Adrenal gland (tissue), 12 donors: Measurements from ENCODE around the gene CFAP97. TPM values are rescaled to one million over a fixed set of nuclear protein-coding genes. Genes with fewer than 3 reads are reported as not detected.

Experiments
- DNase-seq, 7 donors: peaks; one replicate each; pipeline ENCODE4 v3.0.0-alpha.2; 2019 to 2020
- H3K27ac ChIP-seq, 5 donors: fragments of 200-600 bp; sonication (generic) in 4 of 5; 1 replicate in 3 of 5; 2 replicates in 2 of 5; pipeline versions ENCODE4 v1.5.1 to v1.8.0; 2016 to 2020; ENCODE audit warnings: mild to moderate bottlenecking in 1 of 5
- H3K27me3 ChIP-seq: fragments of 200-600 bp; 2 replicates; pipeline ENCODE4 v1.8.0; 2021
- H3K36me3 ChIP-seq, 2 donors: fragments of 200-600 bp; replicated peaks in 1 of 2; 1 replicate in 1 of 2; 2 replicates in 1 of 2; pipeline versions ENCODE4 v1.5.1 to v1.8.0; 2018 to 2022
- H3K4me1 ChIP-seq, 2 donors: fragments of 200-600 bp; replicated peaks in 1 of 2; 1 replicate in 1 of 2; 2 replicates in 1 of 2; pipeline versions ENCODE4 v1.5.1 to v1.8.0; 2018 to 2021
- H3K4me3 ChIP-seq, 4 donors: fragments of 200-600 bp; sonication (generic) in 3 of 4; one replicate each; pipeline ENCODE4 v1.5.1; 2016 to 2018
- H3K9me3 ChIP-seq, 3 donors: fragments of 200-600 bp; sonication (generic) in 1 of 3; replicated peaks in 1 of 3; 1 replicate in 2 of 3; 2 replicates in 1 of 3; pipeline versions ENCODE4 v1.5.1 to v1.8.0; 2016 to 2021
- POLR2A ChIP-seq, 2 donors: fragments of 450-650 bp; IDR thresholded peaks; one replicate each; pipeline ENCODE4 v1.6.1; 2017; ENCODE audit warnings: antibody characterized with exemption in 2 of 2, mild to moderate bottlenecking in 2 of 2, moderate library complexity in 1 of 2
- WGBS, 4 donors: extraction: QIAGEN DNeasy Blood & Tissue Kit in 2 of 4; methylation state at CpG; one replicate each; pipeline versions ENCODE4 v1.1.5 to v1.1.7; 2013 to 2017; 5-methylcytosine and 5-hydroxymethylcytosine counted together
- intact Hi-C, 2 donors: fragments of 100-400 bp; cut with DNase I; formaldehyde crosslinking; loops; one replicate each; pipeline versions ENCODE4 v1.14.1 to v1.15.0; 2022 to 2023
- polyA plus RNA-seq, 3 donors: library from polyadenylated mRNA; stranded (reverse); fragments of 200-250 nt in 2 of 3; fragments of 350-450 nt in 1 of 3; fragmentation: Illumina TruSeq in 1 of 3; extraction: RNeasy Lipid Tissue Mini Kit (QIAGEN cat#74804) in 1 of 3; gene quantifications; one replicate each; pipeline ENCODE4 v1.2.3, GENCODE V29; 2013 to 2014
- total RNA-seq, 9 donors: library from RNA; depleted of rRNA in 4 of 9; stranded (reverse); fragments of >200 nt in 4 of 9; fragments of 120-200 nt in 1 of 9; fragmentation: NEBNext Ultra II Directional in 1 of 9; extraction: Animal tissue kit (Norgen Biotek cat#: 25700) in 1 of 9; gene quantifications; one replicate each; pipeline versions ENCODE4 v1.1.0 to v1.2.4, GENCODE V29; 2013 to 2023
- TF ChIP-seq, protein P1 (sequence below), 6 experiments: fragments of 450-650 bp in 4 of 6; fragments of 200-600 bp in 2 of 6; sonication (generic) in 1 of 6; IDR thresholded peaks; 1 replicate in 5 of 6; 2 replicates in 1 of 6; pipeline versions ENCODE4 v1.5.1 to v1.8.0; 2016 to 2021; ENCODE audit warnings: antibody characterized with exemption in 6 of 6, mild to moderate bottlenecking in 2 of 6, moderate library complexity in 1 of 6
- donor health status: healthy with polysubstance abuse.
- donor health status: Bipolar disorder and iron deficiency.
- donor health status: DM: yes; HTN: yes; CAD: no.
- donor health status: DM: no; HTN: no; CAD: no.
- donor health status: DM: no; HTN: no; CAD: no.
- donor health status: DM: yes; HTN: yes; CAD: no.

Gene CFAP97
- total and polyA plus RNA-seq, 12 donors: 3.9 to 33.3 (median 25.4) TPM

DNA sequence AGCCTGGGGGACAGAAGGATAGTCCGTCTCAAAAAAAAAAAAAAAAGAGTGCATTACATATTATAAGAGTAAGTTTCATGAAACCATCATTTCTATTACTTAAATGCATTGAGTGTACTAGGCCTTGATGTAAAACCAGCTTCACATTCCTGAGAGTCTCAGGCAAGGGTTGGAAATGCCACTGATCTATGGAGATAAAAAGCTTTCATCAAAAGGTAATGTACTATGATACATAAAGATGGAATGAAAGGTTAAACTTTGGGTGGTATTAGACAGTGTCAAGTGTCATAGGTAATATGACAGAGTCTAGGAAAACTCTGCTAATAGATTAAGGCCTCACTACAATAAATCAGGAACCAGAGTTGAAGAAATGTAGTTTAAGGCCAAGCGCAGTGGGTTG lies 7.4 kb downstream of the CFAP97 start:
- Histone ChIP-seq H3K36me3 (no peaks in the 10 kb centered on the region), H3K4me3 (no peak overlapping the region), H3K27ac (no peak overlapping the region), H3K4me1 (no peaks in the 10 kb centered on the region), H3K9me3 (no peaks in the 10 kb centered on the region), H3K27me3 (no peaks in the 10 kb centered on the region)
- WGBS, 4 donors: 90 to 98% (median 94%) methylated on average over 2 of the region's 2 CpGs
- intact Hi-C loops: no loop called here
- no peak for DNase-seq
- TF ChIP-seq POLR2A (IDR thresholded peaks at IDR 0.05): no peak
- TF ChIP-seq, protein P1, sequence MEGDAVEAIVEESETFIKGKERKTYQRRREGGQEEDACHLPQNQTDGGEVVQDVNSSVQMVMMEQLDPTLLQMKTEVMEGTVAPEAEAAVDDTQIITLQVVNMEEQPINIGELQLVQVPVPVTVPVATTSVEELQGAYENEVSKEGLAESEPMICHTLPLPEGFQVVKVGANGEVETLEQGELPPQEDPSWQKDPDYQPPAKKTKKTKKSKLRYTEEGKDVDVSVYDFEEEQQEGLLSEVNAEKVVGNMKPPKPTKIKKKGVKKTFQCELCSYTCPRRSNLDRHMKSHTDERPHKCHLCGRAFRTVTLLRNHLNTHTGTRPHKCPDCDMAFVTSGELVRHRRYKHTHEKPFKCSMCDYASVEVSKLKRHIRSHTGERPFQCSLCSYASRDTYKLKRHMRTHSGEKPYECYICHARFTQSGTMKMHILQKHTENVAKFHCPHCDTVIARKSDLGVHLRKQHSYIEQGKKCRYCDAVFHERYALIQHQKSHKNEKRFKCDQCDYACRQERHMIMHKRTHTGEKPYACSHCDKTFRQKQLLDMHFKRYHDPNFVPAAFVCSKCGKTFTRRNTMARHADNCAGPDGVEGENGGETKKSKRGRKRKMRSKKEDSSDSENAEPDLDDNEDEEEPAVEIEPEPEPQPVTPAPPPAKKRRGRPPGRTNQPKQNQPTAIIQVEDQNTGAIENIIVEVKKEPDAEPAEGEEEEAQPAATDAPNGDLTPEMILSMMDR (IDR thresholded peaks at IDR 0.05): no peak

DNA sequence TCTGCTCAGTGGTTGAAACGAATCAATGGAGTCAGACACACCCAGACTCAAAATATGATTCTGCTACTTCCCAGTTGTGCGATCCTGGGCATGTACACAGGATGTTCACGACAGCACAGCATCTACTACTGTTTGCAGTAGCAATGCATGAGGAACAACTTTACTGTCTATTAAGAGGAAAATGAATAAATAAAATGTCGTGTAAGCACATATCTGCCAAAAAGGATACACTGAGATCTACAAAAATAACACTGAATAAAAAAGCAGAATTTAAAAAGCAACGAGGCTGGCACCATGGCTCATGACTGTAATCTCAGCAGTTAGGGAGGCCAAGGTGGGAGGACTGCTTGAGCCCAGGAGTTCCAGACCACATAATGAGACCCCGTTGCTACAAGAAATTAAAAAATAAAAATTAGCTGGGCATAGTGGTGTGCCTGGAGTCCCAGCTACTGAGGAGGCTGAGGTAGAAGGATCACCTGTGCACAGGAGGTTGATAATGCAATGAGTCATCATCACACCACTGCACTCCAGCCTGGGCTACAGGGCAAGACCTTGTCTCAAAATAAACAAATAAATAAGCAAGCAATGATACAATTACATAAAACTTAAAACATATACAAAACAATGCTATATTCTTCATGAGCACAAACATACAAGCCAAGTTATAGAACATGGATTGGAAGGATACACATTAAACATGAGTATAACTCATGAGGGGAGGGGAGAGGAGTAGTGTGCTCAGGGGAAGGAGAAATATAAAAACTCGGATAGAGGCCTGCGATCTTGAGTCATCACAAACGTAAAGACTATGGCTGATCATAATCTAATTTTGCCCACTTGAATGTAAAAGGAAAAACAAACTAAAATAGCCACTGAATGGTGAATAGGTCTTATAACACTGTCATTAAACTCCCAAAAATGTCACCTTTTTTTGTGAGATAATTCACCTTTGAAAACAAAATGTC lies 8.6 kb downstream of the CFAP97 start:
- no peak for TF ChIP-seq POLR2A (IDR thresholded peaks at IDR 0.05)
- TF ChIP-seq, protein P1 (IDR thresholded peaks at IDR 0.05): no peak
- Histone ChIP-seq H3K4me1 (no peaks in the 10 kb centered on the region), H3K4me3 (no peak overlapping the region), H3K9me3 (no peaks in the 10 kb centered on the region), H3K36me3 (peaks cover 0 to 7% of the 10 kb centered on the region in 2 donors), H3K27ac (no peak overlapping the region), H3K27me3 (no peaks in the 10 kb centered on the region)
- WGBS, 4 donors: 74 to 81% (median 77%) methylated on average over 9 of the region's 9 CpGs
- DNase-seq: no peak
- intact Hi-C loops: no loop called here

DNA sequence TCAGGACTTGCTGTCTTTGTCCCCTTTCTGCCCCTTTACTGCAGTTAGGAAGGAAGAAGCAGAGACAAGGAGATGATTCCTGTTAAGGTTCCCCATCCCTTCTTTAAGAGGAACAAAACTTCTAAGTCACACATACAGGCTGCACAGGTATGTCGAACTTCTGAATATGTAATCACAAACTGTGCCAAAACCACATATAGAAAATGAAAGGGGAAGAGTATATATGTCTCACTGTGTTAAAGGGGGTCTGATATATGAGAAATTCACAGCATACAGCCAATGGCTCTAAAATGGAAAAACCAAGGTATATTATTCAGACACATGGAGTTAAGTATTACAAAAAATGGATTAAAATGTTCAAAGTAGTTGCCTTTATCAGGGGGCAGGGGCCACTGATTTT lies 11.7 kb downstream of the CFAP97 start:
- no peak for DNase-seq
- WGBS, 4 donors: 78 to 85% (median 82%) methylated on average over 1 of the region's 1 CpG
- intact Hi-C loops: no loop called here

DNA sequence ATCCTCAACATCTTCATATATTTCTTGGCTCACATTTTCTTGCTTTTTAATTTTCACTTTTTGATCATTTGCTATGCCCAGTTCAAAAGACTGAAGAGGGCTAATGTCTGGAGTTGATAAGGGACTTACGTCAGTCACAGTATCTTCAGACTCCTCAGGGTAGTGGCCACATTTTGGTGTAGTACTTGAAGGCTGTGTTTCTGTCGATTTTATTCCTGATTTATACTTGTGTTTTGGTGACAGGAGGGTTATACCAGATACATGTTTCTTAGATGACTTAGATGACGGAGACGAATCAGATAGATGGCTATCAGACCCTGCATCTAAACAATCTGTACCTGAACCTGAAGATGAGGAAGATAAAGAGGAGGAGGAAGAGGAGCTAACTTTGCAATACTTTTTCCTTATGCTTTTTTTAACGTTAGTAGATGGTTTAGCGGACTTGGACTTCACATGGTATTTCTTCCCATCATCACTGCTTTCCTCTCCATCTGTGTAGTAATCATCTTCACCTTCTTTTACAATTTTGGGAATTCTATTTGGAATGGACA lies 13.4 kb downstream of the CFAP97 start:
- no peak overlapping the region for H3K27ac ChIP-seq
- no peaks in the 10 kb centered on the region for H3K9me3 ChIP-seq
- H3K4me1 ChIP-seq: no peaks in the 10 kb centered on the region
- WGBS, 4 donors: 88 to 90% (median 89%) methylated on average over 6 of the region's 6 CpGs
- no peak overlapping the region for H3K4me3 ChIP-seq
- TF ChIP-seq POLR2A (IDR thresholded peaks at IDR 0.05): no peak
- TF ChIP-seq, protein P1 (IDR thresholded peaks at IDR 0.05): no peak
- intact Hi-C loops: no loop called here
- DNase-seq: no peak
- H3K27me3 ChIP-seq: no peaks in the 10 kb centered on the region
- peaks cover 0 to 9% of the 10 kb centered on the region in 2 donors for H3K36me3 ChIP-seq

More for the DNA sequence above, 11.7 kb downstream of the CFAP97 start:
- H3K27me3 ChIP-seq: no peaks in the 10 kb centered on the region
- H3K27ac ChIP-seq: no peak overlapping the region
- no peaks in the 10 kb centered on the region for H3K9me3 ChIP-seq
- TF ChIP-seq, protein P1 (IDR thresholded peaks at IDR 0.05): no peak
- TF ChIP-seq POLR2A (IDR thresholded peaks at IDR 0.05): no peak
- H3K36me3 ChIP-seq: peaks cover 0 to 9% of the 10 kb centered on the region in 2 donors
- no peaks in the 10 kb centered on the region for H3K4me1 ChIP-seq
- H3K4me3 ChIP-seq: no peak overlapping the region
